A549 (cell line): Measurements from ENCODE around the gene JPT1.

ENCODE experiments used
- CHD4 ChIP-seq: fragments of 200-600 bp; sonication (generic); IDR thresholded peaks from 2 replicates; pipeline ENCODE4 v1.6.1; 2016; ENCODE audit warnings: antibody characterized with exemption, mild to moderate bottlenecking, borderline replicate concordance
- CTCF ChIP-seq: fragments of >200 bp; sonication (Bioruptor Twin); formaldehyde crosslinking; IDR thresholded peaks from 3 replicates; pipeline ENCODE4 v1.5.1; 2016
- EP300 ChIP-seq, 2 experiments: fragments of >200 bp; sonication (Bioruptor Twin); formaldehyde crosslinking; IDR thresholded peaks; 2 replicates in 1 of 2; 3 replicates in 1 of 2; pipeline ENCODE4 v1.6.1; 2016 to 2017
- FOXS1 ChIP-seq: fragments of 250-450 bp; sonication (Bioruptor Pico); IDR thresholded peaks from 2 replicates; pipeline ENCODE4 v1.5.0; 2020; ENCODE audit warnings: mild to moderate bottlenecking, moderate library complexity
- HES2 ChIP-seq: fragments of >200 bp; sonication (Bioruptor Twin); formaldehyde crosslinking; IDR thresholded peaks from 2 replicates; pipeline ENCODE4 v1.6.1; 2016
- HOXB13 ChIP-seq: fragments of 250-450 bp; sonication (Bioruptor Pico); IDR thresholded peaks from 2 replicates; pipeline ENCODE4 v1.5.0; 2020; ENCODE audit warnings: low read depth, mild to moderate bottlenecking, moderate library complexity
- MAFK ChIP-seq: fragments of 450-650 bp; IDR thresholded peaks from 2 replicates; pipeline ENCODE4 v1.6.1; 2014; ENCODE audit not compliant: partially characterized antibody
- MAX ChIP-seq: IDR thresholded peaks from 2 replicates; pipeline ENCODE4 v1.6.1; 2012
- PHF8 ChIP-seq: fragments of 200-600 bp; sonication (generic); IDR thresholded peaks from 2 replicates; pipeline ENCODE4 v1.6.1; 2016; ENCODE audit warnings: low read depth, mild to moderate bottlenecking, antibody characterized with exemption, moderate library complexity, borderline replicate concordance
- POLR2A ChIP-seq: IDR thresholded peaks from 2 replicates; pipeline ENCODE4 v1.6.1; 2012; ENCODE audit warnings: mild to moderate bottlenecking, low read length
- RAD21 ChIP-seq, 2 experiments: fragments of >200 bp in 1 of 2; sonication (Bioruptor Twin) in 1 of 2; formaldehyde crosslinking in 1 of 2; IDR thresholded peaks in 1 of 2; conservative IDR thresholded peaks in 1 of 2; 2 replicates in 1 of 2; 3 replicates in 1 of 2; pipeline ENCODE4 v1.6.1; 2012 to 2018; ENCODE audit warnings: inconsistent platforms in 1 of 2
- RFX5 ChIP-seq: fragments of 450-650 bp; IDR thresholded peaks from 2 replicates; pipeline ENCODE4 v1.7.1; 2014; ENCODE audit warnings: antibody characterized with exemption, mild to moderate bottlenecking, moderate library complexity
- USF2 ChIP-seq: fragments of 450-650 bp; IDR thresholded peaks from 2 replicates; pipeline ENCODE4 v1.6.1; 2014; ENCODE audit warnings: antibody characterized with exemption

- no peak for TF ChIP-seq HES2
- TF ChIP-seq HOXB13: no peak
- no peak for TF ChIP-seq CHD4
- TF ChIP-seq CTCF: no peak
- TF ChIP-seq USF2: no peak
- no peak for TF ChIP-seq RAD21 (conservative IDR thresholded peaks at IDR 0.05 in 1 of 2, IDR thresholded peaks at IDR 0.05 in 1 of 2)
- TF ChIP-seq RFX5: no peak
- no peak for TF ChIP-seq POLR2A
- no peak for TF ChIP-seq EP300 (IDR thresholded peaks at IDR 0.05)
- TF ChIP-seq MAX: peak; percentile 72
- TF ChIP-seq MAFK: no peak
- no peak for TF ChIP-seq FOXS1
- no peak for TF ChIP-seq PHF8
Measured at GRCh38 chr17:75090871-75091854, 63.1 kb downstream of the JPT1 start.
